HCT116 (cell line): ENCODE measurements around the gene STX16. TPM values are rescaled to one million over a fixed set of nuclear protein-coding genes. Genes with fewer than 3 reads are reported as not detected.

ENCODE experiments used
- ATAC-seq: fragments of 200-7000 bp; cut with Tn5 transposase; 2 replicates; pipeline ENCODE4 v1.9.1; 2020; ENCODE audit warnings: mild to moderate bottlenecking, moderate library complexity
- BruUV-seq: library from RNA; stranded (reverse); fragments of 400-500 nt; replicated peaks from 2 replicates; lab custom pipeline; 2021; lab: Mats Ljungman, UMichigan
- CTCF ChIA-PET: fragments of 300-600 bp; sonication (Branson Sonifier 250); formaldehyde crosslinking; loops from one replicate; lab custom pipeline; 2021; ENCODE audit warnings: antibody characterized with exemption; lab: Charles Lee
- POLR2A ChIA-PET: fragments of 300-600, 350-600 bp; sonication (Branson Sonifier 250); formaldehyde crosslinking; loops from one replicate; lab custom pipeline; 2021; ENCODE audit warnings: antibody characterized with exemption; lab: Charles Lee
- RAD21 ChIA-PET, 2 experiments: fragments of 300-600 bp; sonication (Branson Sonifier 250); formaldehyde crosslinking; loops; one replicate each; lab custom pipeline; 2023; ENCODE audit warnings: low total read pairs in 2 of 2; ENCODE audit not compliant: uncharacterized antibody in 2 of 2, unreplicated experiment in 2 of 2, low non-redundant PET in 1 of 2; lab: Charles Lee
- DNase-seq: peaks from one replicate; pipeline ENCODE4 v3.0.0-alpha.2; 2010; ENCODE audit warnings: low read depth, low spot score
- H2AFZ ChIP-seq: fragments of 200-600 bp; shearing (Covaris generic), sonication (generic); 2 replicates; pipeline ENCODE4 v1.6.1; 2017; ENCODE audit warnings: low read depth, mixed run types, mixed read lengths, antibody characterized with exemption, low read length; ENCODE audit not compliant: poor library complexity, severe bottlenecking
- H3K27ac ChIP-seq: 2 replicates; pipeline ENCODE4 v1.5.1; 2012; ENCODE audit warnings: low read depth, low read length
- H3K27me3 ChIP-seq: fragments of 200-600 bp; sonication (generic); 2 replicates; pipeline ENCODE4 v1.6.1; 2016; ENCODE audit warnings: mixed run types, low read length, mixed read lengths; ENCODE audit not compliant: insufficient read depth
- H3K36me3 ChIP-seq, 2 experiments: fragments of 200-500 bp in 1 of 2; fragments of 200-600 bp in 1 of 2; sonication (Bioruptor generic) in 1 of 2; sonication (generic) in 1 of 2; 2 replicates each; pipeline versions ENCODE4 v1.5.1 to v1.6.1; 2014 to 2016; ENCODE audit warnings: low read length in 2 of 2, inconsistent platforms in 1 of 2, mixed read lengths in 1 of 2, mixed run types in 1 of 2; ENCODE audit not compliant: insufficient read depth in 2 of 2, control insufficient read depth in 1 of 2
- H3K4me1 ChIP-seq, 2 experiments: fragments of 200-600 bp in 1 of 2; sonication (generic) in 1 of 2; 2 replicates each; pipeline versions ENCODE4 v1.5.1 to v1.6.1; 2012 to 2017; ENCODE audit warnings: low read length in 2 of 2, inconsistent platforms in 1 of 2, mild to moderate bottlenecking in 1 of 2, mixed read lengths in 1 of 2, mixed run types in 1 of 2, moderate library complexity in 1 of 2; ENCODE audit not compliant: insufficient read depth in 2 of 2, control insufficient read depth in 1 of 2
- H3K4me2 ChIP-seq: fragments of 200-600 bp; sonication (generic); 2 replicates; pipeline ENCODE4 v1.6.1; 2017; ENCODE audit warnings: mixed run types, low read length, mixed read lengths
- H3K4me3 ChIP-seq, 2 experiments: fragments of 200-600 bp in 1 of 2; sonication (generic) in 1 of 2; replicated peaks in 1 of 2; 2 replicates each; pipeline ENCODE4 v1.5.1; 2011 to 2016; ENCODE audit warnings: low read length in 2 of 2, control low read depth in 1 of 2, low read depth in 1 of 2, mild to moderate bottlenecking in 1 of 2, mixed read lengths in 1 of 2, mixed run types in 1 of 2
- H3K79me2 ChIP-seq: fragments of 200-600 bp; sonication (generic); 2 replicates; pipeline ENCODE4 v1.6.1; 2017; ENCODE audit warnings: mild to moderate bottlenecking, mixed run types, low read length, moderate library complexity, mixed read lengths; ENCODE audit not compliant: insufficient read depth
- H3K9ac ChIP-seq: fragments of 200-600 bp; sonication (generic); 2 replicates; pipeline ENCODE4 v1.6.1; 2016; ENCODE audit warnings: low read length, mixed read lengths
- H3K9me2 ChIP-seq: fragments of 200-600 bp; sonication (generic), shearing (Covaris generic); 2 replicates; pipeline ENCODE4 v1.6.1; 2017; ENCODE audit warnings: mixed run types, mild to moderate bottlenecking, moderate library complexity; ENCODE audit not compliant: insufficient read depth
- H3K9me3 ChIP-seq, 2 experiments: fragments of 200-500 bp in 1 of 2; fragments of 200-600 bp in 1 of 2; sonication (Bioruptor generic) in 1 of 2; sonication (generic) in 1 of 2; 2 replicates each; pipeline ENCODE4 v1.6.1; 2014 to 2017; ENCODE audit warnings: low read length in 2 of 2, mixed read lengths in 2 of 2, inconsistent platforms in 1 of 2, low read depth in 1 of 2, mild to moderate bottlenecking in 1 of 2, mixed run types in 1 of 2, moderate library complexity in 1 of 2; ENCODE audit not compliant: control insufficient read depth in 1 of 2, insufficient read depth in 1 of 2
- H4K20me1 ChIP-seq: fragments of 200-600 bp; sonication (generic), shearing (Covaris generic); 2 replicates; pipeline ENCODE4 v1.6.1; 2017; ENCODE audit warnings: mixed run types, mild to moderate bottlenecking, moderate library complexity; ENCODE audit not compliant: insufficient read depth
- CTCF ChIP-seq, 3 experiments: fragments of 200-600 bp in 1 of 3; sonication (generic) in 1 of 3; IDR thresholded peaks in 2 of 3; conservative IDR thresholded peaks in 1 of 3; 2 replicates each; pipeline ENCODE4 v1.5.1; 2012 to 2017; ENCODE audit warnings: low read depth in 2 of 3, low read length in 2 of 3, antibody characterized with exemption in 1 of 3, borderline replicate concordance in 1 of 3, control low read depth in 1 of 3, mild to moderate bottlenecking in 1 of 3, mixed read lengths in 1 of 3, mixed run types in 1 of 3, moderate library complexity in 1 of 3; ENCODE audit not compliant: insufficient read depth in 1 of 3
- ELF1 ChIP-seq: IDR thresholded peaks from 2 replicates; pipeline ENCODE4 v1.6.1; 2012; ENCODE audit warnings: low read depth, borderline replicate concordance
- EZH2 ChIP-seq: fragments of 200-600 bp; sonication (generic); IDR thresholded peaks from 2 replicates; pipeline ENCODE4 v1.6.1; 2017; ENCODE audit warnings: antibody characterized with exemption, mixed run types
- JUND ChIP-seq: IDR thresholded peaks from 2 replicates; pipeline ENCODE4 v1.6.1; 2012
- POLR2AphosphoS5 ChIP-seq: IDR thresholded peaks from 2 replicates; pipeline ENCODE4 v1.6.1; 2011; ENCODE audit warnings: mild to moderate bottlenecking, low read depth, low read length, moderate library complexity
- SP1 ChIP-seq: IDR thresholded peaks from 2 replicates; pipeline ENCODE4 v1.6.1; 2012; ENCODE audit warnings: low read depth
- TCF7L2 ChIP-seq: IDR thresholded peaks from 2 replicates; pipeline ENCODE4 v1.7.0; 2011; ENCODE audit warnings: borderline replicate concordance, inconsistent platforms; ENCODE audit not compliant: insufficient read depth, insufficient read length; ENCODE audit errors: extremely low read depth
- YY1 ChIP-seq: IDR thresholded peaks from 2 replicates; pipeline ENCODE4 v1.6.1; 2011; ENCODE audit warnings: low read length, low read depth, moderate library complexity, mild to moderate bottlenecking; ENCODE audit not compliant: insufficient replicate concordance; ENCODE audit errors: extremely low read depth
- ZNF274 ChIP-seq: fragments of 200-500 bp; sonication (Bioruptor generic); IDR thresholded peaks from 2 replicates; pipeline ENCODE4 v1.6.1; 2014; ENCODE audit warnings: mild to moderate bottlenecking, low read depth, low read length, inconsistent platforms
- intact Hi-C: fragments of 100-400 bp; cut with micrococcal nuclease; formaldehyde crosslinking; loops from 2 replicates; pipeline ENCODE4 v1.10.0; 2022
- total RNA-seq: library from RNA; stranded (reverse); gene quantifications from one replicate; pipeline ENCODE4 v1.2.1, GENCODE V29; 2021; ENCODE audit not compliant: unreplicated experiment
- TF ChIP-seq, protein P1 (sequence below): IDR thresholded peaks from 2 replicates; pipeline ENCODE4 v1.6.1; 2012

Gene STX16
- total RNA-seq, 1 experiment from 2014 or later: 55.1 TPM

GRCh38 chr20:58668901-58669286 is 17.8 kb downstream of the STX16 start:
- DNase-seq (no peak), ATAC-seq (no peak)
- intact Hi-C loops: no loop called here
- no peaks in the 10 kb centered on the region for H3K9me2 ChIP-seq
- no peaks in the 10 kb centered on the region for H3K27me3 ChIP-seq
- no peak overlapping the region for H2AFZ ChIP-seq
- RAD21 ChIA-PET: no interaction called here
- no peak overlapping the region for H3K4me3 ChIP-seq
- H3K27ac ChIP-seq: no peak overlapping the region
- H3K9ac ChIP-seq: no peak overlapping the region
- no peaks in the 10 kb centered on the region for H3K4me1 ChIP-seq
- H3K79me2 ChIP-seq: peaks cover 45% of the 10 kb centered on the region
- BruUV-seq: no TSS peak
- TF ChIP-seq, protein P1, sequence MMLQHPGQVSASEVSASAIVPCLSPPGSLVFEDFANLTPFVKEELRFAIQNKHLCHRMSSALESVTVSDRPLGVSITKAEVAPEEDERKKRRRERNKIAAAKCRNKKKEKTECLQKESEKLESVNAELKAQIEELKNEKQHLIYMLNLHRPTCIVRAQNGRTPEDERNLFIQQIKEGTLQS: no peak
- TF ChIP-seq SP1 (no peak), JUND (no peak), ELF1 (no peak), TCF7L2 (no peak), POLR2AphosphoS5 (no peak), ZNF274 (no peak), YY1 (no peak), EZH2 (no peak), CTCF (IDR thresholded peaks at IDR 0.05 in 2 of 3, conservative IDR thresholded peaks at IDR 0.05 in 1 of 3; ENCODE audit: borderline replicate concordance in 1 of 3, insufficient read depth in 1 of 3, low read depth in 2 of 3, low read length in 2 of 3) (no peak)
- CTCF ChIA-PET: no interaction called here
- no peak overlapping the region for H3K4me2 ChIP-seq
- peaks cover 32 to 49% of the 10 kb centered on the region in 2 experiments; a peak in 3 of 4 replicates for H3K36me3 ChIP-seq
- H4K20me1 ChIP-seq: no peaks in the 10 kb centered on the region
- no peaks in the 10 kb centered on the region for H3K9me3 ChIP-seq
- POLR2A ChIA-PET: no interaction called here
